Measurements from ENCODE around the gene WWTR1. TPM values are rescaled to one million over a fixed set of nuclear protein-coding genes. Genes with fewer than 3 reads are reported as not detected.

The WWTR1 gene
- polyA plus RNA-seq, 2 donors, result 29.2 to 31.2 TPM

- 30 to 44% methylated on average over 1 of the region's 1 CpG for WGBS, 2 donors
- no peaks in the 10 kb centered on the region for H3K27me3 ChIP-seq (ENCODE audit: control insufficient read depth in 1 of 2, insufficient read depth in 2 of 2, low read length in 2 of 2)
These were observed 151.3 kb downstream of the WWTR1 start for GRCh38 chr3:149506540-149506939.

GRCh38 chr3:149502438-149502837, 155.4 kb downstream of the WWTR1 start:
- no peak overlapping the region for H3K4me3 ChIP-seq (ENCODE audit: low read depth in 1 of 2, low read length in 2 of 2)
- H3K4me1 ChIP-seq (ENCODE audit: control insufficient read depth in 2 of 2, insufficient read depth in 2 of 2, low read length in 1 of 2), result peaks cover 0 to 2% of the 10 kb centered on the region in 2 donors
- 75 to 87% methylated on average over 3 of the region's 3 CpGs for WGBS, 2 donors
- no peak overlapping the region for H3K27ac ChIP-seq (ENCODE audit: low read depth in 2 of 2, low read length in 1 of 2)
- no peaks in the 10 kb centered on the region for H3K9me3 ChIP-seq (ENCODE audit: control insufficient read depth in 2 of 2, insufficient read depth in 1 of 2, low read depth in 1 of 2, low read length in 1 of 2)
- H3K36me3 ChIP-seq (ENCODE audit: control insufficient read depth in 2 of 2, insufficient read depth in 2 of 2, low read length in 1 of 2), result no peaks in the 10 kb centered on the region
- no peaks in the 10 kb centered on the region for H3K27me3 ChIP-seq (ENCODE audit: control insufficient read depth in 1 of 2, insufficient read depth in 2 of 2, low read length in 2 of 2)

More at GRCh38 chr3:149506540-149506939, 151.3 kb downstream of the WWTR1 start:
- H3K4me1 ChIP-seq (ENCODE audit: control insufficient read depth in 2 of 2, insufficient read depth in 2 of 2, low read length in 1 of 2), result peaks cover 0 to 5% of the 10 kb centered on the region in 2 donors
- H3K9me3 ChIP-seq (ENCODE audit: control insufficient read depth in 2 of 2, insufficient read depth in 1 of 2, low read depth in 1 of 2, low read length in 1 of 2), result no peaks in the 10 kb centered on the region
- H3K36me3 ChIP-seq (ENCODE audit: control insufficient read depth in 2 of 2, insufficient read depth in 2 of 2, low read length in 1 of 2), result no peaks in the 10 kb centered on the region
- H3K27ac ChIP-seq (ENCODE audit: low read depth in 2 of 2, low read length in 1 of 2), result no peak overlapping the region
- H3K4me3 ChIP-seq (ENCODE audit: low read depth in 1 of 2, low read length in 2 of 2), result no peak overlapping the region

- H3K4me3 ChIP-seq (ENCODE audit: low read depth in 1 of 2, low read length in 2 of 2), result no peak overlapping the region
- WGBS, 2 donors, result 89 to 96% methylated on average over 1 of the region's 1 CpG
- H3K36me3 ChIP-seq (ENCODE audit: control insufficient read depth in 2 of 2, insufficient read depth in 2 of 2, low read length in 1 of 2), result no peaks in the 10 kb centered on the region
- no peaks in the 10 kb centered on the region for H3K27me3 ChIP-seq (ENCODE audit: control insufficient read depth in 1 of 2, insufficient read depth in 2 of 2, low read length in 2 of 2)
- no peaks in the 10 kb centered on the region for H3K4me1 ChIP-seq (ENCODE audit: control insufficient read depth in 2 of 2, insufficient read depth in 2 of 2, low read length in 1 of 2)
- H3K27ac ChIP-seq (ENCODE audit: low read depth in 2 of 2, low read length in 1 of 2), result no peak overlapping the region
- H3K9me3 ChIP-seq (ENCODE audit: control insufficient read depth in 2 of 2, insufficient read depth in 1 of 2, low read depth in 1 of 2, low read length in 1 of 2), result no peaks in the 10 kb centered on the region
These were observed 156.3 kb downstream of the WWTR1 start for GRCh38 chr3:149501524-149501923.

GRCh38 chr3:149497966-149498670, 159.7 kb downstream of the WWTR1 start:
- no peak overlapping the region for H3K4me3 ChIP-seq (ENCODE audit: low read depth in 1 of 2, low read length in 2 of 2)
- no peaks in the 10 kb centered on the region for H3K27me3 ChIP-seq (ENCODE audit: control insufficient read depth in 1 of 2, insufficient read depth in 2 of 2, low read length in 2 of 2)
- H3K36me3 ChIP-seq (ENCODE audit: control insufficient read depth in 2 of 2, insufficient read depth in 2 of 2, low read length in 1 of 2), result no peaks in the 10 kb centered on the region
- no peaks in the 10 kb centered on the region for H3K4me1 ChIP-seq (ENCODE audit: control insufficient read depth in 2 of 2, insufficient read depth in 2 of 2, low read length in 1 of 2)
- no peak overlapping the region for H3K27ac ChIP-seq (ENCODE audit: low read depth in 2 of 2, low read length in 1 of 2)
- no peaks in the 10 kb centered on the region for H3K9me3 ChIP-seq (ENCODE audit: control insufficient read depth in 2 of 2, insufficient read depth in 1 of 2, low read depth in 1 of 2, low read length in 1 of 2)
- WGBS, 2 donors, result 57% methylated on average over 4 of the region's 4 CpGs

- no peak overlapping the region for H3K4me3 ChIP-seq (ENCODE audit: low read depth in 1 of 2, low read length in 2 of 2)
- no peaks in the 10 kb centered on the region for H3K36me3 ChIP-seq (ENCODE audit: control insufficient read depth in 2 of 2, insufficient read depth in 2 of 2, low read length in 1 of 2)
- no peak overlapping the region for H3K27ac ChIP-seq (ENCODE audit: low read depth in 2 of 2, low read length in 1 of 2)
- no peaks in the 10 kb centered on the region for H3K27me3 ChIP-seq (ENCODE audit: control insufficient read depth in 1 of 2, insufficient read depth in 2 of 2, low read length in 2 of 2)
- H3K4me1 ChIP-seq (ENCODE audit: control insufficient read depth in 2 of 2, insufficient read depth in 2 of 2, low read length in 1 of 2), result no peaks in the 10 kb centered on the region
- no peaks in the 10 kb centered on the region for H3K9me3 ChIP-seq (ENCODE audit: control insufficient read depth in 2 of 2, insufficient read depth in 1 of 2, low read depth in 1 of 2, low read length in 1 of 2)
- WGBS, 2 donors, result 91 to 95% methylated on average over 4 of the region's 4 CpGs
These were observed 160.9 kb downstream of the WWTR1 start for GRCh38 chr3:149496891-149497290.

- 87 to 93% methylated on average over 6 of the region's 6 CpGs for WGBS, 2 donors
- no peak overlapping the region for H3K27ac ChIP-seq (ENCODE audit: low read depth in 2 of 2, low read length in 1 of 2)
- no peak overlapping the region for H3K4me3 ChIP-seq (ENCODE audit: low read depth in 1 of 2, low read length in 2 of 2)
- no peaks in the 10 kb centered on the region for H3K36me3 ChIP-seq (ENCODE audit: control insufficient read depth in 2 of 2, insufficient read depth in 2 of 2, low read length in 1 of 2)
- H3K9me3 ChIP-seq (ENCODE audit: control insufficient read depth in 2 of 2, insufficient read depth in 1 of 2, low read depth in 1 of 2, low read length in 1 of 2), result no peaks in the 10 kb centered on the region
- H3K4me1 ChIP-seq (ENCODE audit: control insufficient read depth in 2 of 2, insufficient read depth in 2 of 2, low read length in 1 of 2), result no peaks in the 10 kb centered on the region
- H3K27me3 ChIP-seq (ENCODE audit: control insufficient read depth in 1 of 2, insufficient read depth in 2 of 2, low read length in 2 of 2), result no peaks in the 10 kb centered on the region
These were observed 162.2 kb downstream of the WWTR1 start for GRCh38 chr3:149495581-149496125.

GRCh38 chr3:149494759-149495580, 162.9 kb downstream of the WWTR1 start:
- Histone ChIP-seq H3K4me3 (ENCODE audit: low read depth in 1 of 2, low read length in 2 of 2) (no peak overlapping the region), H3K9me3 (ENCODE audit: control insufficient read depth in 2 of 2, insufficient read depth in 1 of 2, low read depth in 1 of 2, low read length in 1 of 2) (no peaks in the 10 kb centered on the region), H3K36me3 (ENCODE audit: control insufficient read depth in 2 of 2, insufficient read depth in 2 of 2, low read length in 1 of 2) (no peaks in the 10 kb centered on the region), H3K4me1 (ENCODE audit: control insufficient read depth in 2 of 2, insufficient read depth in 2 of 2, low read length in 1 of 2) (no peaks in the 10 kb centered on the region), H3K27ac (ENCODE audit: low read depth in 2 of 2, low read length in 1 of 2) (no peak overlapping the region), H3K27me3 (ENCODE audit: control insufficient read depth in 1 of 2, insufficient read depth in 2 of 2, low read length in 2 of 2) (no peaks in the 10 kb centered on the region)
- WGBS, 2 donors, result 88 to 89% methylated on average over 6 of the region's 6 CpGs

GRCh38 chr3:149494022-149494758, 163.6 kb downstream of the WWTR1 start:
- no peaks in the 10 kb centered on the region for H3K9me3 ChIP-seq (ENCODE audit: control insufficient read depth in 2 of 2, insufficient read depth in 1 of 2, low read depth in 1 of 2, low read length in 1 of 2)
- H3K36me3 ChIP-seq (ENCODE audit: control insufficient read depth in 2 of 2, insufficient read depth in 2 of 2, low read length in 1 of 2), result no peaks in the 10 kb centered on the region
- WGBS, 2 donors, result 37 to 41% methylated on average over 11 of the region's 11 CpGs
- H3K27me3 ChIP-seq (ENCODE audit: control insufficient read depth in 1 of 2, insufficient read depth in 2 of 2, low read length in 2 of 2), result no peaks in the 10 kb centered on the region
- no peaks in the 10 kb centered on the region for H3K4me1 ChIP-seq (ENCODE audit: control insufficient read depth in 2 of 2, insufficient read depth in 2 of 2, low read length in 1 of 2)
- H3K4me3 ChIP-seq (ENCODE audit: low read depth in 1 of 2, low read length in 2 of 2), result no peak overlapping the region
- H3K27ac ChIP-seq (ENCODE audit: low read depth in 2 of 2, low read length in 1 of 2), result no peak overlapping the region

GRCh38 chr3:149493315-149494021, 164.4 kb downstream of the WWTR1 start:
- Histone ChIP-seq H3K27me3 (ENCODE audit: control insufficient read depth in 1 of 2, insufficient read depth in 2 of 2, low read length in 2 of 2) (no peaks in the 10 kb centered on the region), H3K4me3 (ENCODE audit: low read depth in 1 of 2, low read length in 2 of 2) (no peak overlapping the region), H3K4me1 (ENCODE audit: control insufficient read depth in 2 of 2, insufficient read depth in 2 of 2, low read length in 1 of 2) (no peaks in the 10 kb centered on the region), H3K27ac (ENCODE audit: low read depth in 2 of 2, low read length in 1 of 2) (no peak overlapping the region), H3K36me3 (ENCODE audit: control insufficient read depth in 2 of 2, insufficient read depth in 2 of 2, low read length in 1 of 2) (no peaks in the 10 kb centered on the region), H3K9me3 (ENCODE audit: control insufficient read depth in 2 of 2, insufficient read depth in 1 of 2, low read depth in 1 of 2, low read length in 1 of 2) (no peaks in the 10 kb centered on the region)
- WGBS, 2 donors, result 86% methylated on average over 8 of the region's 8 CpGs

Data from esophagus (tissue), 2 donors.